Measurements from ENCODE around the gene TRIOBP.
"Not testable (repeated sequence)": the region's sequence is repeated elsewhere in the genome, so short reads cannot be mapped to it uniquely, and the experiment has no call there.

TRIOBP gene, protein sequence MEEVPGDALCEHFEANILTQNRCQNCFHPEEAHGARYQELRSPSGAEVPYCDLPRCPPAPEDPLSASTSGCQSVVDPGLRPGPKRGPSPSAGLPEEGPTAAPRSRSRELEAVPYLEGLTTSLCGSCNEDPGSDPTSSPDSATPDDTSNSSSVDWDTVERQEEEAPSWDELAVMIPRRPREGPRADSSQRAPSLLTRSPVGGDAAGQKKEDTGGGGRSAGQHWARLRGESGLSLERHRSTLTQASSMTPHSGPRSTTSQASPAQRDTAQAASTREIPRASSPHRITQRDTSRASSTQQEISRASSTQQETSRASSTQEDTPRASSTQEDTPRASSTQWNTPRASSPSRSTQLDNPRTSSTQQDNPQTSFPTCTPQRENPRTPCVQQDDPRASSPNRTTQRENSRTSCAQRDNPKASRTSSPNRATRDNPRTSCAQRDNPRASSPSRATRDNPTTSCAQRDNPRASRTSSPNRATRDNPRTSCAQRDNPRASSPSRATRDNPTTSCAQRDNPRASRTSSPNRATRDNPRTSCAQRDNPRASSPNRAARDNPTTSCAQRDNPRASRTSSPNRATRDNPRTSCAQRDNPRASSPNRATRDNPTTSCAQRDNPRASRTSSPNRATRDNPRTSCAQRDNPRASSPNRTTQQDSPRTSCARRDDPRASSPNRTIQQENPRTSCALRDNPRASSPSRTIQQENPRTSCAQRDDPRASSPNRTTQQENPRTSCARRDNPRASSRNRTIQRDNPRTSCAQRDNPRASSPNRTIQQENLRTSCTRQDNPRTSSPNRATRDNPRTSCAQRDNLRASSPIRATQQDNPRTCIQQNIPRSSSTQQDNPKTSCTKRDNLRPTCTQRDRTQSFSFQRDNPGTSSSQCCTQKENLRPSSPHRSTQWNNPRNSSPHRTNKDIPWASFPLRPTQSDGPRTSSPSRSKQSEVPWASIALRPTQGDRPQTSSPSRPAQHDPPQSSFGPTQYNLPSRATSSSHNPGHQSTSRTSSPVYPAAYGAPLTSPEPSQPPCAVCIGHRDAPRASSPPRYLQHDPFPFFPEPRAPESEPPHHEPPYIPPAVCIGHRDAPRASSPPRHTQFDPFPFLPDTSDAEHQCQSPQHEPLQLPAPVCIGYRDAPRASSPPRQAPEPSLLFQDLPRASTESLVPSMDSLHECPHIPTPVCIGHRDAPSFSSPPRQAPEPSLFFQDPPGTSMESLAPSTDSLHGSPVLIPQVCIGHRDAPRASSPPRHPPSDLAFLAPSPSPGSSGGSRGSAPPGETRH (N-terminal part only)

GRCh38 chr22:37696657-37697537 is at the start of gene TRIOBP:
TRIOBP (plus strand) TSS chr22:37697048; CDS start chr22:37701366, 4,318 bp downstream.
- peaks cover 21% of the 10 kb centered on the region for H3K36me3 Mint-ChIP-seq (ENCODE audit: low read depth)
- DNase-seq (ENCODE audit: low spot score): peak; percentile 93
- peaks cover 13% of the 10 kb centered on the region for H3K4me1 Mint-ChIP-seq (ENCODE audit: low read depth)
- H3K27me3 Mint-ChIP-seq (ENCODE audit: low read depth): no peaks in the 10 kb centered on the region
- peak within 1 kb of the TSS; percentile 68 for H3K4me3 Mint-ChIP-seq
- no peaks in the 10 kb centered on the region for H3K9me3 Mint-ChIP-seq
- H3K27ac Mint-ChIP-seq: peak within 1 kb of the TSS; percentile 49

DNA sequence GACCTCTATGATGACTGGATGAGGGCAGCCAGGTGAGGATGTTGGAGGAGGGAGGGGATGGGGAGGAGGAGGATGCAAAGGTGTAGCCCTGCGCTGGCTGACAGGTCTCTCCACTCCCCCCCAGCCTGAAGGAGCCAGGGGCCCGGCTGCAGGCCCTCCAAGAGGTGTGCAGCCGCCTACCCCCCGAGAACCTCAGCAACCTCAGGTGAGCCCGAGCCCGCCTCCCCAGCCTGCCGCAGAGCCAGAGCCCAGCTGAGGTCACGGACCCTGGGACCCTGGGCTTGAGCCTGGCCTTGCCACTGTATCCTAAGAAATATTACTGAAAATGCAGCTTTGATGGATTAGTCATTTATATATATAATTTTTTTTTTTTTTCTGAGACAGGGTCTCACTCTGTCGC is 49.5 kb upstream of the TRIOBP start:
- peaks cover 68% of the 10 kb centered on the region for H3K36me3 Mint-ChIP-seq (ENCODE audit: low read depth)
- no peaks in the 10 kb centered on the region for H3K9me3 Mint-ChIP-seq
- peaks cover 13% of the 10 kb centered on the region for H3K4me1 Mint-ChIP-seq (ENCODE audit: low read depth)

GRCh38 chr22:37647928-37648327 is 48.9 kb upstream of the TRIOBP start:
- Mint-ChIP-seq H3K27ac (no peak overlapping the region), H3K27me3 (ENCODE audit: low read depth) (no peaks in the 10 kb centered on the region), H3K36me3 (ENCODE audit: low read depth) (peaks cover 66% of the 10 kb centered on the region), H3K4me1 (ENCODE audit: low read depth) (peaks cover 8% of the 10 kb centered on the region), H3K9me3 (no peaks in the 10 kb centered on the region), H3K4me3 (no peak overlapping the region)
- DNase-seq (ENCODE audit: low spot score): no peak

More for the DNA sequence above, 49.5 kb upstream of the TRIOBP start:
- Mint-ChIP-seq H3K27ac (no peak overlapping the region), H3K27me3 (ENCODE audit: low read depth) (no peaks in the 10 kb centered on the region), H3K4me3 (no peak overlapping the region)
- DNase-seq (ENCODE audit: low spot score): no peak

- no peaks in the 10 kb centered on the region for H3K4me1 Mint-ChIP-seq (ENCODE audit: low read depth)
- peaks cover 58% of the 10 kb centered on the region for H3K36me3 Mint-ChIP-seq (ENCODE audit: low read depth)
- no peak for DNase-seq (ENCODE audit: low spot score)
- H3K27ac Mint-ChIP-seq: no peak overlapping the region
- H3K9me3 Mint-ChIP-seq: no peaks in the 10 kb centered on the region
- no peaks in the 10 kb centered on the region for H3K27me3 Mint-ChIP-seq (ENCODE audit: low read depth)
- no peak overlapping the region for H3K4me3 Mint-ChIP-seq
Measured at GRCh38 chr22:37650463-37651136, 46.2 kb upstream of the TRIOBP start.

GRCh38 chr22:37654563-37655251 is 42.1 kb upstream of the TRIOBP start:
- peak overlapping the region; percentile 49 for H3K27ac Mint-ChIP-seq
- no peaks in the 10 kb centered on the region for H3K9me3 Mint-ChIP-seq
- H3K4me3 Mint-ChIP-seq: no peak overlapping the region
- peaks cover 11% of the 10 kb centered on the region for H3K4me1 Mint-ChIP-seq (ENCODE audit: low read depth)
- DNase-seq (ENCODE audit: low spot score): no peak
- peaks cover 40% of the 10 kb centered on the region for H3K36me3 Mint-ChIP-seq (ENCODE audit: low read depth)
- H3K27me3 Mint-ChIP-seq (ENCODE audit: low read depth): no peaks in the 10 kb centered on the region

- H3K27ac Mint-ChIP-seq: no peak overlapping the region
- H3K36me3 Mint-ChIP-seq (ENCODE audit: low read depth): peaks cover 36% of the 10 kb centered on the region
- peaks cover 16% of the 10 kb centered on the region for H3K4me1 Mint-ChIP-seq (ENCODE audit: low read depth)
- no peak overlapping the region for H3K4me3 Mint-ChIP-seq
- DNase-seq (ENCODE audit: low spot score): no peak
- H3K9me3 Mint-ChIP-seq: no peaks in the 10 kb centered on the region
- no peaks in the 10 kb centered on the region for H3K27me3 Mint-ChIP-seq (ENCODE audit: low read depth)
Measured at GRCh38 chr22:37655252-37655563, 41.6 kb upstream of the TRIOBP start.

- H3K9me3 Mint-ChIP-seq; H3K27me3 Mint-ChIP-seq (ENCODE audit: low read depth); DNase-seq (ENCODE audit: low spot score); H3K4me3 Mint-ChIP-seq: not testable (repeated sequence)
- Mint-ChIP-seq H3K4me1 (ENCODE audit: low read depth) (peaks cover 30% of the 10 kb centered on the region), H3K36me3 (ENCODE audit: low read depth) (peaks cover 33% of the 10 kb centered on the region), H3K27ac (peak overlapping the region; percentile 36)
Measured at GRCh38 chr22:37656583-37656982, 40.3 kb upstream of the TRIOBP start.

GRCh38 chr22:37657590-37658132 is 39.2 kb upstream of the TRIOBP start:
- no peak for DNase-seq (ENCODE audit: low spot score)
- H3K4me1 Mint-ChIP-seq (ENCODE audit: low read depth): peaks cover 36% of the 10 kb centered on the region
- H3K27me3 Mint-ChIP-seq (ENCODE audit: low read depth): no peaks in the 10 kb centered on the region
- H3K36me3 Mint-ChIP-seq (ENCODE audit: low read depth): peaks cover 32% of the 10 kb centered on the region
- H3K27ac Mint-ChIP-seq: peak overlapping the region; percentile 92
- peak overlapping the region; percentile 93 for H3K4me3 Mint-ChIP-seq
- H3K9me3 Mint-ChIP-seq: no peaks in the 10 kb centered on the region

DNA sequence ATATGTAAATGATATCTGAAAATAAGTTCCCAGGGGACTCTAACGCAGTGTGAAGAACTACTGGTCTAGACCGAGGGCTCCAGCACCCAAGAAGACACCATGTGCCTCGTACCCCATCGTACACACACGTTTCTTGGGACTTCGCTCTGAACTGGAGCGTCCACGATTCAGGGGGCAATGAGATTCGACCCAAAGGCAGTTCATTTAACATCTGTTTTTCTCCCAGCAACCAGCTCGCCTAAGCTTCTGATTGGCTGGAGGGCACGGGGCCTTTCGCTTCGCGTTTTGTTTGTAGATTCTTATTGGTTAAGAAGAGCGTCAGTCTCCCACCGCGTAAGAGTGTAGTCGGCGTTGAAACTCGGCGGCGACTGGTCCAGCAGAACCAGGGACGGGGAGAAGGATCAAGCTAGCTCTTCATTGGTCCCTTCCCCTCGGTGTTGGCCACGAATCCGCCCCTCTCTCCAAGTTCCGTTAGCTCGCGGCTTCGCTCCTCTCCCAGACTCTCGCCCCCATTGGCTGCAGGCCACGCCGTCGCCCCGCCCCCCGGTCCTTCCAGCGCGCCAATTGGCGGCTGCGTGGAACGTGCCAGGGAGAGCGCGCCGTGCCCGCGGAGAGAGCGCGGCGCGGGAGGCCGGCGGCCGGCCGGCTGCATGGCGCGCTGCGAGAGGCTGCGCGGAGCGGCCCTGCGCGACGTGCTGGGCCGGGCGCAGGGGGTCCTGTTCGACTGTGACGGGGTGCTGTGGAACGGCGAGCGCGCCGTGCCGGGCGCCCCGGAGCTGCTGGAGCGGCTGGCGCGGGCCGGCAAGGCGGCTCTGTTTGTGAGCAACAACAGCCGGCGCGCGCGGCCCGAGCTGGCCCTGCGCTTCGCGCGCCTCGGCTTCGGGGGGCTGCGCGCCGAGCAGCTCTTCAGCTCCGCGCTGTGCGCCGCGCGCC is 38.4 kb upstream of the TRIOBP start, which contains the start of gene PDXP:
PDXP (plus strand) TSS at position 591 of the 933 bp plus-strand sequence; CDS start at position 651, 60 bp downstream.
- H3K27ac Mint-ChIP-seq: peak within 1 kb of the TSS; percentile 92
- no peaks in the 10 kb centered on the region for H3K27me3 Mint-ChIP-seq (ENCODE audit: low read depth)
- no peaks in the 10 kb centered on the region for H3K9me3 Mint-ChIP-seq
- H3K4me3 Mint-ChIP-seq: peak within 1 kb of the TSS; percentile 93
- DNase-seq (ENCODE audit: low spot score): peak; percentile 98
- peaks cover 27% of the 10 kb centered on the region for H3K36me3 Mint-ChIP-seq (ENCODE audit: low read depth)
- peaks cover 36% of the 10 kb centered on the region for H3K4me1 Mint-ChIP-seq (ENCODE audit: low read depth)

GRCh38 chr22:37659066-37659896 is 37.6 kb upstream of the TRIOBP start:
- Mint-ChIP-seq H3K36me3 (ENCODE audit: low read depth) (peaks cover 24% of the 10 kb centered on the region), H3K4me1 (ENCODE audit: low read depth) (peaks cover 36% of the 10 kb centered on the region), H3K4me3 (peak overlapping the region; percentile 89), H3K9me3 (no peaks in the 10 kb centered on the region), H3K27me3 (ENCODE audit: low read depth) (no peaks in the 10 kb centered on the region), H3K27ac (peak overlapping the region; percentile 61)
- DNase-seq (ENCODE audit: low spot score): no peak

Data from T-helper 2 cell treated with Interferon-gamma antibody and Interleukin-4, amounts not matched to agents 5 μg/mL and 100 μg/mL, for 36 hours (primary cell).